NCI-H526 treated with DMSO at 0.1 percent for 48 hours (cell line): ENCODE measurements around the gene ZNF215.
"Not testable (repeated sequence)": the region's sequence is repeated elsewhere in the genome, so short reads cannot be mapped to it uniquely, and the experiment has no call there.

Experiments
- DNase-seq: peaks from one replicate; lab custom pipeline; 2025; lab: John Stamatoyannopoulos, UW

Gene ZNF215

GRCh38 chr11:6941970-6942369, 15.7 kb downstream of the ZNF215 start:
- no peak for DNase-seq

- no peak for DNase-seq
Observed at GRCh38 chr11:6943131-6943530, 16.9 kb downstream of the ZNF215 start.

GRCh38 chr11:6954248-6954647, 28.0 kb downstream of the ZNF215 start:
- not testable (repeated sequence) for DNase-seq

- no peak for DNase-seq
Observed at GRCh38 chr11:6962141-6962540, 35.9 kb downstream of the ZNF215 start.

- DNase-seq, result no peak
Observed at GRCh38 chr11:6962673-6963072, 36.4 kb downstream of the ZNF215 start.

- DNase-seq, result no peak
Observed at GRCh38 chr11:6968816-6969215, 42.6 kb downstream of the ZNF215 start.

GRCh38 chr11:6969854-6970253, 43.6 kb downstream of the ZNF215 start:
- not testable (repeated sequence) for DNase-seq

GRCh38 chr11:6979365-6979764, 53.1 kb downstream of the ZNF215 start:
- no peak for DNase-seq

- no peak for DNase-seq
Observed at GRCh38 chr11:6986487-6986886, 60.3 kb downstream of the ZNF215 start.

- DNase-seq, result no peak
Observed at GRCh38 chr11:6988506-6988905, 62.3 kb downstream of the ZNF215 start.

GRCh38 chr11:6991227-6991626, 65.0 kb downstream of the ZNF215 start:
- DNase-seq, result no peak

- no peak for DNase-seq
Observed at GRCh38 chr11:6992026-6992425, 65.8 kb downstream of the ZNF215 start.

- DNase-seq, result no peak
Observed at GRCh38 chr11:6992457-6993417, 66.5 kb downstream of the ZNF215 start.

GRCh38 chr11:6995703-6996102, 69.5 kb downstream of the ZNF215 start:
- no peak for DNase-seq

- DNase-seq, result no peak
Observed at GRCh38 chr11:7004482-7004881, 78.3 kb downstream of the ZNF215 start.
